Muscle of leg (tissue), 16 donors: Measurements from ENCODE around the gene MROH8. TPM values are rescaled to one million over a fixed set of nuclear protein-coding genes. Genes with fewer than 3 reads are reported as not detected.

Experiments used
- DNase-seq: peaks from one replicate; pipeline ENCODE4 v3.0.0; 2013
- H3K27ac ChIP-seq: one replicate; pipeline ENCODE4 v1.5.1; 2013; ENCODE audit warnings: mild to moderate bottlenecking, low read length, control low read depth
- H3K27me3 ChIP-seq: one replicate; pipeline ENCODE4 v1.6.1; 2013; ENCODE audit warnings: low read length; ENCODE audit not compliant: control insufficient read depth, insufficient read depth
- H3K36me3 ChIP-seq: one replicate; pipeline ENCODE4 v1.6.1; 2013; ENCODE audit warnings: low read length; ENCODE audit not compliant: control insufficient read depth, insufficient read depth
- H3K4me1 ChIP-seq: one replicate; pipeline ENCODE4 v1.6.1; 2013; ENCODE audit warnings: low read length; ENCODE audit not compliant: control insufficient read depth, insufficient read depth
- H3K4me3 ChIP-seq: one replicate; pipeline ENCODE4 v1.5.1; 2013; ENCODE audit warnings: low read length, control low read depth
- H3K9me3 ChIP-seq: replicated peaks from 2 replicates; pipeline ENCODE4 v1.6.1; 2013; ENCODE audit warnings: low read depth, low read length; ENCODE audit not compliant: control insufficient read depth
- WGBS: methylation state at CpG from one replicate; pipeline ENCODE4 v1.1.5; 2013; ENCODE audit warnings: missing lambda C conversion rate; ENCODE audit not compliant: insufficient coverage; 5-methylcytosine and 5-hydroxymethylcytosine counted together
- long read RNA-seq, 11 donors: transcript quantifications; one replicate each; lab custom pipeline, GENCODE V29; 2026
- polyA plus RNA-seq, 8 donors: library from polyadenylated mRNA; unstranded; fragments of 120-200 nt; gene quantifications; one replicate each; pipeline versions ENCODE4 v1.2.1 to v1.2.3, GENCODE V29; 2013; ENCODE audit warnings: inconsistent platforms in 1 of 8, low replicate concordance in 1 of 8; ENCODE audit not compliant: insufficient read length in 8 of 8, insufficient read depth in 1 of 8
- total RNA-seq: library from RNA; stranded (reverse); fragments of 120-200 nt; gene quantifications from one replicate; pipeline ENCODE4 v1.2.4, GENCODE V29; 2013

The MROH8 gene
- total RNA-seq (4.5 TPM), polyA plus RNA-seq (1 to 10 TPM; 3.7 to 5.7 (median 4.7) TPM)
- long read RNA-seq, donor 1: 0 reads
- long read RNA-seq, donor 2: 0 reads
- long read RNA-seq, donor 3, partial matches to known transcripts: 342 of 403 reads
- long read RNA-seq, donor 3, other reads (novel, unspliced or antisense): 61 of 403 reads
- long read RNA-seq, donor 4, partial matches to known transcripts: 79 of 91 reads
- long read RNA-seq, donor 4, other reads (novel, unspliced or antisense): 12 of 91 reads
- long read RNA-seq, donor 5, partial matches to known transcripts: 547 of 646 reads
- long read RNA-seq, donor 5, other reads (novel, unspliced or antisense): 99 of 646 reads
- long read RNA-seq, donor 6: 0 reads
- long read RNA-seq, donor 7: 0 reads
- long read RNA-seq, donor 8: 0 reads
- long read RNA-seq, donor 9: 0 reads
- long read RNA-seq, donor 10: 0 reads
- long read RNA-seq, donor 11: 0 reads

GRCh38 chr20:37178839-37179682, at the start of gene MROH8, which contains the start of gene RPN2:
Gene MROH8 (minus strand): TSS chr20:37179548.
Gene RPN2 (plus strand): TSS chr20:37179330. CDS start chr20:37179357, 27 bp downstream.
- whole genome bisulfite sequencing: under 1% methylated on average over 71 of the region's 80 CpGs
- peaks cover 14% of the 10 kb centered on the region for H3K4me1 ChIP-seq

GRCh38 chr20:37228656-37229055, 49.3 kb upstream of the MROH8 start:
- DNase-seq: peak; percentile 35
- 75% methylated on average over 3 of the region's 5 CpGs for WGBS
- Histone ChIP-seq H3K27me3 (no peaks in the 10 kb centered on the region), H3K27ac (peak overlapping the region; percentile 48), H3K9me3 (no peaks in the 10 kb centered on the region), H3K4me1 (peaks cover 59% of the 10 kb centered on the region), H3K4me3 (no peak overlapping the region), H3K36me3 (peaks cover 91% of the 10 kb centered on the region)

More at GRCh38 chr20:37178839-37179682, at the start of gene MROH8, which contains the start of gene RPN2:
- DNase-seq: peak; percentile 100
- Histone ChIP-seq H3K36me3 (peaks cover 7% of the 10 kb centered on the region), H3K9me3 (no peaks in the 10 kb centered on the region), H3K27me3 (no peaks in the 10 kb centered on the region), H3K27ac (peak within 1 kb of the TSS; percentile 99), H3K4me3 (peak within 1 kb of the TSS; percentile 97)

- Histone ChIP-seq H3K27me3 (no peaks in the 10 kb centered on the region), H3K4me1 (peaks cover 58% of the 10 kb centered on the region), H3K36me3 (peaks cover 91% of the 10 kb centered on the region), H3K4me3 (no peak overlapping the region), H3K9me3 (no peaks in the 10 kb centered on the region), H3K27ac (peak overlapping the region; percentile 48)
- 68% methylated on average over 3 of the region's 6 CpGs for WGBS
- DNase-seq: no peak
Observed at GRCh38 chr20:37228082-37228481, 48.7 kb upstream of the MROH8 start.

- Histone ChIP-seq H3K4me3 (no peak overlapping the region), H3K27ac (peak overlapping the region; percentile 2), H3K36me3 (peaks cover 84% of the 10 kb centered on the region), H3K27me3 (no peaks in the 10 kb centered on the region), H3K9me3 (no peaks in the 10 kb centered on the region), H3K4me1 (peaks cover 53% of the 10 kb centered on the region)
- WGBS: 47% methylated on average over 3 of the region's 3 CpGs
- DNase-seq: peak; percentile 89
Observed at GRCh38 chr20:37226889-37227288, 47.5 kb upstream of the MROH8 start.

- H3K36me3 ChIP-seq: peaks cover 74% of the 10 kb centered on the region
- no peaks in the 10 kb centered on the region for H3K27me3 ChIP-seq
- H3K27ac ChIP-seq: no peak overlapping the region
- no peak for DNase-seq
- WGBS: 50% methylated on average over 2 of the region's 5 CpGs
- peaks cover 39% of the 10 kb centered on the region for H3K4me1 ChIP-seq
- H3K9me3 ChIP-seq: no peaks in the 10 kb centered on the region
- H3K4me3 ChIP-seq: no peak overlapping the region
Observed at GRCh38 chr20:37225146-37225545, 45.8 kb upstream of the MROH8 start.

GRCh38 chr20:37223053-37223452, 43.7 kb upstream of the MROH8 start:
- Histone ChIP-seq H3K9me3 (no peaks in the 10 kb centered on the region), H3K4me3 (no peak overlapping the region), H3K4me1 (peaks cover 25% of the 10 kb centered on the region), H3K36me3 (peaks cover 64% of the 10 kb centered on the region), H3K27me3 (no peaks in the 10 kb centered on the region), H3K27ac (no peak overlapping the region)
- DNase-seq: peak; percentile 60

- H3K27ac ChIP-seq: no peak overlapping the region
- no peaks in the 10 kb centered on the region for H3K9me3 ChIP-seq
- peaks cover 19% of the 10 kb centered on the region for H3K4me1 ChIP-seq
- no peak overlapping the region for H3K4me3 ChIP-seq
- no peaks in the 10 kb centered on the region for H3K27me3 ChIP-seq
- H3K36me3 ChIP-seq: peaks cover 58% of the 10 kb centered on the region
- no peak for DNase-seq
- no CpG with 5 or more reads among the region's 4 CpGs for WGBS
Observed at GRCh38 chr20:37222086-37222485, 42.7 kb upstream of the MROH8 start.

GRCh38 chr20:37220731-37221130, 41.4 kb upstream of the MROH8 start:
- Histone ChIP-seq H3K27ac (peak overlapping the region; percentile 35), H3K27me3 (no peaks in the 10 kb centered on the region), H3K4me1 (peaks cover 14% of the 10 kb centered on the region), H3K9me3 (no peaks in the 10 kb centered on the region), H3K36me3 (peaks cover 51% of the 10 kb centered on the region), H3K4me3 (no peak overlapping the region)
- 30% methylated on average over 2 of the region's 3 CpGs for WGBS
- DNase-seq: peak; percentile 67

GRCh38 chr20:37219751-37220668, 40.7 kb upstream of the MROH8 start:
- Histone ChIP-seq H3K27me3 (no peaks in the 10 kb centered on the region), H3K36me3 (peaks cover 44% of the 10 kb centered on the region), H3K4me1 (peaks cover 14% of the 10 kb centered on the region), H3K4me3 (no peak overlapping the region), H3K9me3 (no peaks in the 10 kb centered on the region), H3K27ac (peak overlapping the region; percentile 35)
- DNase-seq: no peak
- 80% methylated on average over 1 of the region's 10 CpGs for WGBS
